ENCODE measurements around the gene ACOT2.
"Not testable (repeated sequence)": the region's sequence is repeated elsewhere in the genome, so short reads cannot be mapped to it uniquely, and the experiment has no call there.

GRCh38 chr14:73537244-73538045 lies 31.6 kb upstream of the ACOT2 start:
- TF ChIP-seq CTCF (IDR thresholded peaks at IDR 0.05; ENCODE audit: borderline replicate concordance, extremely low read depth, low read length, poor library complexity, severe bottlenecking); EZH2 (IDR thresholded peaks at IDR 0.05; ENCODE audit: borderline replicate concordance, low read depth, low read length, severe bottlenecking): not testable (repeated sequence)
